SK-N-SH (cell line): Measurements from ENCODE around the gene KDM4C. TPM values are rescaled to one million over a fixed set of nuclear protein-coding genes. Genes with fewer than 3 reads are reported as not detected.

Source experiments
- CTCF ChIA-PET: fragments of 300-600, 350-600 bp; formaldehyde crosslinking; extraction: SDS; loops from one replicate; lab custom pipeline; 2021; lab: Yijun Ruan, JAX
- POLR2A ChIA-PET: fragments of 350-600 bp; sonication (Branson Sonifier 250); formaldehyde crosslinking; extraction: SDS; loops from one replicate; lab custom pipeline; 2020; ENCODE audit warnings: antibody characterized with exemption, inconsistent platforms; lab: Yijun Ruan, JAX
- DNase-seq: peaks from one replicate; pipeline ENCODE4 v3.0.0; 2012
- H2AFZ ChIP-seq: fragments of 200-600 bp; sonication (generic); 2 replicates; pipeline ENCODE4 v1.8.1; 2016; ENCODE audit warnings: antibody characterized with exemption, mild to moderate bottlenecking, low read depth
- H3F3A ChIP-seq: fragments of 200-600 bp; sonication (generic); replicated peaks from 2 replicates; pipeline ENCODE3; 2016; ENCODE audit warnings: antibody characterized with exemption, mild to moderate bottlenecking; ENCODE audit not compliant: insufficient read depth
- H3K27ac ChIP-seq, 2 experiments: fragments of 200-500 bp in 1 of 2; fragments of 200-600 bp in 1 of 2; sonication (Bioruptor generic) in 1 of 2; sonication (generic), shearing (Covaris generic) in 1 of 2; 2 replicates each; pipeline versions ENCODE4 v1.5.1 to v1.6.1; 2014 to 2016; ENCODE audit warnings: low read depth in 2 of 2, inconsistent platforms in 1 of 2, low read length in 1 of 2, mild to moderate bottlenecking in 1 of 2, mixed read lengths in 1 of 2
- H3K27me3 ChIP-seq: fragments of 200-600 bp; sonication (generic), shearing (Covaris generic); 2 replicates; pipeline ENCODE4 v1.6.1; 2016; ENCODE audit warnings: mixed run types; ENCODE audit not compliant: insufficient read depth
- H3K36me3 ChIP-seq, 2 experiments: fragments of 200-500 bp in 1 of 2; fragments of 200-600 bp in 1 of 2; sonication (Bioruptor generic) in 1 of 2; sonication (generic) in 1 of 2; replicated peaks in 1 of 2; 2 replicates each; pipeline versions ENCODE3 to v1.5.1; 2014 to 2016; ENCODE audit warnings: low read length in 1 of 2, mild to moderate bottlenecking in 1 of 2; ENCODE audit not compliant: insufficient read depth in 2 of 2, control insufficient read depth in 1 of 2
- H3K4me1 ChIP-seq, 2 experiments: fragments of 200-500 bp in 1 of 2; fragments of 200-600 bp in 1 of 2; sonication (Bioruptor generic) in 1 of 2; sonication (generic), shearing (Covaris generic) in 1 of 2; 2 replicates each; pipeline versions ENCODE4 v1.5.1 to v1.6.1; 2014 to 2016; ENCODE audit warnings: low read depth in 1 of 2, low read length in 1 of 2, mixed run types in 1 of 2; ENCODE audit not compliant: insufficient read depth in 2 of 2, control insufficient read depth in 1 of 2
- H3K4me2 ChIP-seq: fragments of 200-600 bp; sonication (generic), shearing (Covaris generic); 2 replicates; pipeline ENCODE4 v1.6.1; 2017; ENCODE audit warnings: mixed run types
- H3K4me3 ChIP-seq, 2 experiments: fragments of 200-500 bp in 1 of 2; fragments of 200-600 bp in 1 of 2; sonication (Bioruptor generic) in 1 of 2; sonication (generic), shearing (Covaris generic) in 1 of 2; 2 replicates each; pipeline versions ENCODE4 v1.5.1 to v1.8.1; 2014 to 2016; ENCODE audit warnings: low read depth in 2 of 2, inconsistent platforms in 1 of 2, low read length in 1 of 2, mild to moderate bottlenecking in 1 of 2, mixed read lengths in 1 of 2, moderate library complexity in 1 of 2
- H3K79me2 ChIP-seq: fragments of 200-600 bp; sonication (generic); 2 replicates; pipeline ENCODE4 v1.8.1; 2017; ENCODE audit warnings: mild to moderate bottlenecking; ENCODE audit not compliant: insufficient read depth
- H3K9ac ChIP-seq: fragments of 200-600 bp; sonication (generic); 2 replicates; pipeline ENCODE4 v1.6.1; 2017; ENCODE audit warnings: mixed run types
- H3K9me2 ChIP-seq: fragments of 200-600 bp; sonication (generic); 2 replicates; pipeline ENCODE4 v1.6.1; 2017; ENCODE audit warnings: mixed run types
- H3K9me3 ChIP-seq: fragments of 200-600 bp; sonication (generic); 2 replicates; pipeline ENCODE4 v1.6.1; 2017; ENCODE audit warnings: mixed run types, mild to moderate bottlenecking, moderate library complexity
- H4K20me1 ChIP-seq: fragments of 200-600 bp; sonication (generic); 2 replicates; pipeline ENCODE4 v1.6.1; 2017; ENCODE audit warnings: mild to moderate bottlenecking, mixed run types; ENCODE audit not compliant: insufficient read depth
- CTCF ChIP-seq: fragments of 200-600 bp; sonication (generic); IDR thresholded peaks from 2 replicates; pipeline ENCODE4 v1.6.1; 2017; ENCODE audit warnings: antibody characterized with exemption, mild to moderate bottlenecking, moderate library complexity
- FOXJ3 ChIP-seq: sonication (generic); formaldehyde crosslinking; IDR thresholded peaks from 2 replicates; pipeline ENCODE4 v1.5.1; 2020; ENCODE audit warnings: mild to moderate bottlenecking, missing genetic modification reagents
- GABPA ChIP-seq: IDR thresholded peaks from 2 replicates; pipeline ENCODE4 v1.4.0; 2012; ENCODE audit warnings: low read depth, mild to moderate bottlenecking
- MAX ChIP-seq: IDR thresholded peaks from 2 replicates; pipeline ENCODE4 v1.4.0; 2012; ENCODE audit warnings: low read depth
- MXI1 ChIP-seq: IDR thresholded peaks from 2 replicates; pipeline ENCODE4 v1.6.1; 2012; ENCODE audit warnings: mild to moderate bottlenecking, low read depth, low read length, improper control_type of control experiment
- PBX3 ChIP-seq: IDR thresholded peaks from 2 replicates; pipeline ENCODE4; 2012
- POLR2AphosphoS5 ChIP-seq: IDR thresholded peaks from 2 replicates; pipeline ENCODE4 v1.6.1; 2012; ENCODE audit warnings: low read depth, low read length
- RCOR1 ChIP-seq: fragments of 150-350 bp; IDR thresholded peaks from 2 replicates; pipeline ENCODE4 v1.6.1; 2017; ENCODE audit warnings: antibody characterized with exemption, low read length
- SIN3A ChIP-seq: IDR thresholded peaks from 2 replicates; pipeline ENCODE4 v1.6.1; 2012; ENCODE audit warnings: low read depth, mild to moderate bottlenecking, low read length, moderate library complexity, borderline replicate concordance
- SMC3 ChIP-seq: IDR thresholded peaks from 2 replicates; pipeline ENCODE4 v1.6.1; 2012; ENCODE audit warnings: low read depth, low read length, improper control_type of control experiment
- TCF12 ChIP-seq: IDR thresholded peaks from 2 replicates; pipeline ENCODE4 v1.4.0; 2012
- USF2 ChIP-seq: fragments of 150-350 bp; IDR thresholded peaks from 2 replicates; pipeline ENCODE4 v1.6.1; 2017; ENCODE audit warnings: antibody characterized with exemption, low read length, low read depth, borderline replicate concordance
- ZBTB33 ChIP-seq: IDR thresholded peaks from 2 replicates; pipeline ENCODE4 v1.4.0; 2012; ENCODE audit warnings: low read depth, borderline replicate concordance
- WGBS: methylation state at CpG from one replicate; pipeline ENCODE4 v1.1.6; 2017; ENCODE audit warnings: low lambda C conversion rate; 5-methylcytosine and 5-hydroxymethylcytosine counted together
- polyA plus RNA-seq, 3 experiments: library from polyadenylated mRNA; depleted of rRNA; stranded (reverse); fragments of >200 nt; gene quantifications; 2 replicates each; pipeline ENCODE4 v1.2.3, GENCODE V29; 2012

The KDM4C gene
- polyA plus RNA-seq, 1 of the 3 experiments (the other 2 are of a cell fraction) = 9.4 TPM

- TF ChIP-seq CTCF (no peak), SIN3A (no peak), SMC3 (no peak)
- H3K27me3 ChIP-seq = no peaks in the 10 kb centered on the region
- H3K4me2 ChIP-seq = no peak overlapping the region
- no peaks in the 10 kb centered on the region for H3K79me2 ChIP-seq
- POLR2A ChIA-PET = no interaction called here
- H3K9ac ChIP-seq = no peak overlapping the region
- H3K4me3 ChIP-seq = no peak overlapping the region
- H2AFZ ChIP-seq = no peak overlapping the region
- H4K20me1 ChIP-seq = no peaks in the 10 kb centered on the region
- DNase-seq = no peak
- H3K4me1 ChIP-seq = no peaks in the 10 kb centered on the region
- H3F3A ChIP-seq = peaks cover 2% of the 10 kb centered on the region
- H3K27ac ChIP-seq = no peak overlapping the region
- peaks cover 0 to 10% of the 10 kb centered on the region in 2 experiments for H3K36me3 ChIP-seq
- H3K9me3 ChIP-seq = no peaks in the 10 kb centered on the region
- H3K9me2 ChIP-seq = no peaks in the 10 kb centered on the region
- 70% methylated on average over 7 of the region's 7 CpGs for WGBS
- CTCF ChIA-PET = no interaction called here
These were observed 94.6 kb downstream of the KDM4C start for GRCh38 chr9:6852243-6852963.

- no peak for TF ChIP-seq PBX3
- TF ChIP-seq MAX = no peak
- TF ChIP-seq RCOR1 = no peak
- no peaks in the 10 kb centered on the region for H3K4me1 ChIP-seq
- H3K4me2 ChIP-seq = no peak overlapping the region
- H2AFZ ChIP-seq = no peak overlapping the region
- peaks cover 2% of the 10 kb centered on the region for H3F3A ChIP-seq
- H3K27me3 ChIP-seq = no peaks in the 10 kb centered on the region
- ChIA-PET POLR2A (no interaction called here), CTCF (interaction anchor here (1.1 to 1.4 kb wide), 2 partner anchors 10 to 28 kb away, joined by 3 to 5 read pairs; no protein-coding TSS in a partner anchor)
- H3K27ac ChIP-seq = no peak overlapping the region
- no peaks in the 10 kb centered on the region for H3K9me2 ChIP-seq
- no peaks in the 10 kb centered on the region for H3K79me2 ChIP-seq
- no peak for DNase-seq
- no peak overlapping the region for H3K9ac ChIP-seq
- no peaks in the 10 kb centered on the region for H3K9me3 ChIP-seq
- H4K20me1 ChIP-seq = no peaks in the 10 kb centered on the region
- 75% methylated on average over 3 of the region's 3 CpGs for WGBS
- no peaks in the 10 kb centered on the region for H3K36me3 ChIP-seq
- H3K4me3 ChIP-seq = no peak overlapping the region
These were observed 98.1 kb downstream of the KDM4C start for GRCh38 chr9:6855860-6856259.

GRCh38 chr9:6864102-6864501, 106.3 kb downstream of the KDM4C start:
- CTCF ChIA-PET = interaction anchor here (3.2 kb wide), 1 partner anchor 37 kb away, joined by 11 read pairs; no protein-coding TSS in a partner anchor
- Histone ChIP-seq H3K27me3 (no peaks in the 10 kb centered on the region), H3K4me2 (no peak overlapping the region), H4K20me1 (no peaks in the 10 kb centered on the region), H3K79me2 (no peaks in the 10 kb centered on the region), H3K36me3 (peaks cover 0 to 9% of the 10 kb centered on the region in 2 experiments), H2AFZ (no peak overlapping the region), H3K27ac (no peak overlapping the region), H3F3A (no peaks in the 10 kb centered on the region), H3K9ac (no peak overlapping the region), H3K9me2 (no peaks in the 10 kb centered on the region), H3K9me3 (no peaks in the 10 kb centered on the region; the same call in 1 of the 2 replicates), H3K4me1 (peaks cover 0 to 10% of the 10 kb centered on the region in 2 experiments; a peak in 2 of 4 replicates), H3K4me3 (no peak overlapping the region)
- DNase-seq = no peak
- WGBS = 87% methylated on average over 1 of the region's 1 CpG
- POLR2A ChIA-PET = no interaction called here
- TF ChIP-seq TCF12 (no peak), MXI1 (no peak), MAX (no peak), POLR2AphosphoS5 (no peak), ZBTB33 (no peak), USF2 (no peak), FOXJ3 (CRISPR knock-in tag) (no peak), GABPA (no peak)
- TF ChIP-seq, all 33 proteins: peak for 0
